GM12801 (cell line): ENCODE results near the gene FAT1.

Experiments used
- CTCF ChIP-seq: IDR thresholded peaks from one replicate; pipeline ENCODE4 v1.5.1; 2011; ENCODE audit warnings: control low read depth; ENCODE audit not compliant: insufficient read length; ENCODE audit errors: extremely low read depth

Gene FAT1

GRCh38 chr4:186592966-186593586 is 130.6 kb downstream of the FAT1 start:
- no peak for TF ChIP-seq CTCF

DNA sequence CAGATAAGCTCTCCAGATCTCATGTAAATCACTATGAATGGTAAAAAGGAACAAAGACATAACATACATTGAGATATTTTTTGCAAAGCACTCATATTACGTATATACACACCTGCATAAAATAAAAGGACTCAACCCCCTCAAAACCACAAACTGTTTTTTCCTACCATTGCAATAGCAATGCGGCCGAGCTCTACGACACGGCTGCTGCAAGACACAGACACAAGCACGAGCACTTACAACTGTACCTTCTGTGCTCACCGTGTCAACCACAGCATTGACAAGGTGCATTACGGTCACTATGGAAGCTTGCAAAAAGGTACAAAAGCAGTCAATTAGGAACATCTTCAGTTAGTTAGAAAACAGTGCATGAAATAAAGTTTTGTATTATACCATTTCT is 131.2 kb downstream of the FAT1 start:
- no peak for TF ChIP-seq CTCF

GRCh38 chr4:186591651-186592050 is 132.0 kb downstream of the FAT1 start:
- no peak for TF ChIP-seq CTCF

DNA sequence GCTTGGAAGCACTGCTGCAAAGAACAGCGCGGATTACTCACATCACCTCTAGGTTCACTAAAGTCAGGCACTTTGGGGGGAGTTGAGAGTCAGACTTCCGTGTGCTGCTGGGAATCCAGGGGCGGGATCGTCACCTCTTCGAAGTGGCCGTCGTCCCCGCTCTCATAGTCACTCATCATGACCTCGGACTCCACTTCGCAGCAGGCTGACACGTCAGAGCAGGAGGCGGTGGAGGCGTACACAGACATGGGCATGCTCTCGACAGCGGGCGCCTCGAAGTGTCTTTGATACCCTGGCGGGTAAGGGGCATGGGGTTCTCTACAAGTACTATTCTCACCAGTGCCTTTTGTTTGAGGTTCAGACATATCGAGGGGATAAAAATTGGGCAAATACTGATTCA is 135.2 kb downstream of the FAT1 start:
- TF ChIP-seq CTCF: no peak

DNA sequence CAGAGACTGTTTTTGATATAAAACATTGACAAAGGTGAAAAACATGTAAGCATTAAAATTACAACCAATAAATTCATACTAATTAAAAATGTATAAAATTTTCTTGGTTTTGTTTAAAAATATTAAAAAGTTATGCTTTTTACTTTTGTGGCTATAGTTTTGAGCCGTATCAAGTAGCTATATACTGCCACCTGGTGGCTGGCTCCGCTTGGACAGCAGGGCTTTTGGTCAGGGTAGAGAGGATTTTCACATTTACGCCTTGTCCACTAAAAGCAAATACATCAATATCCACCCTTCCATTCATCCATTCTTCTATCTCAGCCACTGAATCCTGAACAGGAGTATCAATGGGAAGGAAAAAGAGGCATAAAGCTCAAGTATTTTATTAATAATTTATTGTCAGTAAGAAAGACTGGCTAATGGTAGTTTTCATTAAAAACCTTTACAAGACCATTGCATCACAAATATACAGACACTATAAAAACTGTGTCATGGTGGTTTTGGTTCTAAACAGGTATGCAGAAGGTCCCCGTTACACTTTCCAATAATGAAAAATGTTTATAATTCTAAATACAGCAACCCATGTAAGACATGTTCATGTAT is 136.1 kb downstream of the FAT1 start:
- no peak for TF ChIP-seq CTCF

DNA sequence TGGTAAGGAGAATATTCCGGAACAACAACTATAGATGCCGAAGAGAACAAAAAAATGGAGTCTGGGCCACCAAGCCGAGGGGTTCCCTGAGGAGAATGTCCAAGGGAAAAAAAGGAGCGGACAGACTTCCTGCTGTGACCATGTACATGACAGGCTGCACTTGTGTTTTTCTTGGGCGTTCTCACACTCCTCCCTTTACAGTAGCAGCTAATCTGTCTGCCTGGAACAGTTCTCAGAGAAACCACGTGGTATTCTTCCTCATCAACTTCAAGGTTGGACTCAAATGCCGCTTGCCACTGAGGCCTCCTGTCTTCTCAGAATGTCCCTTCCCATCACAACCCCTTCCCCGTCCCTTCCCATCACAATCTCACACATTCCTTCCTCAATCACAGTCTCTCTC is 137.5 kb downstream of the FAT1 start:
- TF ChIP-seq CTCF: no peak

DNA sequence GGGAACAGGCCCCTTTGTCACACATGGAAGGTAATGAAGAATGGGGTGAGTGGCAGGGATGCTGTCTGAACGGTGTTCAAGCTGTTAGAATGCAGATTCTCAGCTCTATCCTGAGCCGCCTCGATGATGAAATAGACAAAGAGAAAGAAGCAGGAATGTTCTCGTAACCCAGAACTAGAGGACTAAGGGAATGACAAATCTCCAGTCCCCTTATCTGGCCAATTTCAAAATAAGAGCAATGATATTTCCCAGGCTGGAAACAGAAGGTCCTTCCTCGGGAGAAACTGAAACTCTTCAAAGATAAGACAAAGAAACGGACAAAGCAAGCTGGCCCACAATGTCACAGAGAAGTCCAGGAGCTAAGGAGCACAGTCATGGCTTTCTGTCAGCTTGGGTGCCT is 138.7 kb downstream of the FAT1 start:
- no peak for TF ChIP-seq CTCF
